HFFc6 (cell line): ENCODE data around the gene CORO7. TPM values are rescaled to one million over a fixed set of nuclear protein-coding genes. Genes with fewer than 3 reads are reported as not detected.

Source experiments
- DNase-seq: peaks from one replicate; pipeline ENCODE4 v3.0.0-alpha.2; 2018
- H3K27ac Mint-ChIP-seq: 2 replicates; pipeline ENCODE4 v1.8.0; 2020; ENCODE audit warnings: mild to moderate bottlenecking, mixed read lengths
- H3K27me3 Mint-ChIP-seq: 2 replicates; pipeline ENCODE4 v1.8.0; 2021; ENCODE audit warnings: mild to moderate bottlenecking, moderate library complexity, mixed read lengths; ENCODE audit not compliant: insufficient read depth
- H3K36me3 Mint-ChIP-seq: 2 replicates; pipeline ENCODE4 v1.8.0; 2021; ENCODE audit warnings: low read depth, mixed read lengths
- H3K4me1 Mint-ChIP-seq: 2 replicates; pipeline ENCODE4 v1.8.0; 2020; ENCODE audit warnings: low read depth, mixed read lengths
- H3K4me3 Mint-ChIP-seq: 2 replicates; pipeline ENCODE4 v1.8.0; 2020; ENCODE audit warnings: mild to moderate bottlenecking, moderate library complexity, mixed read lengths
- H3K9me3 Mint-ChIP-seq: 2 replicates; pipeline ENCODE4 v1.8.0; 2020; ENCODE audit warnings: mild to moderate bottlenecking, mixed read lengths
- CTCF ChIP-seq: fragments of 200-600 bp; sonication (generic); IDR thresholded peaks from 2 replicates; pipeline ENCODE4 v1.5.0; 2021; ENCODE audit warnings: antibody characterized with exemption, mild to moderate bottlenecking
- total RNA-seq, 6 experiments: library from RNA; stranded (reverse); fragmentation: NEBNext Ultra II Directional; extraction: Animal tissue kit (Norgen Biotek cat#: 25700); gene quantifications; 2 replicates in 1 of 6; 3 replicates in 5 of 6; pipeline ENCODE4 v1.2.3, GENCODE V29; 2021

CORO7 gene
- total RNA-seq, 6 experiments from 2014 or later = 12.1 to 20.9 (median 17.2) TPM

GRCh38 chr16:4373356-4373908 is 43.0 kb downstream of the CORO7 start:
- Mint-ChIP-seq H3K27me3 (peaks cover 5% of the 10 kb centered on the region; the same call in 1 of the 2 replicates), H3K9me3 (no peaks in the 10 kb centered on the region), H3K27ac (peak overlapping the region; percentile 98), H3K4me3 (peak overlapping the region; percentile 93), H3K4me1 (peaks cover 70% of the 10 kb centered on the region), H3K36me3 (no peaks in the 10 kb centered on the region; the same call in 1 of the 2 replicates)
- DNase-seq = no peak
- no peak for TF ChIP-seq CTCF

- Mint-ChIP-seq H3K4me1 (peaks cover 64% of the 10 kb centered on the region), H3K36me3 (no peaks in the 10 kb centered on the region), H3K9me3 (no peaks in the 10 kb centered on the region), H3K4me3 (peak overlapping the region; percentile 93), H3K27me3 (peaks cover 5% of the 10 kb centered on the region), H3K27ac (peak overlapping the region; percentile 98)
- no peak for TF ChIP-seq CTCF
- DNase-seq = peak; percentile 80
These were observed 43.6 kb downstream of the CORO7 start for GRCh38 chr16:4372578-4373355.

- peaks cover 5% of the 10 kb centered on the region for H3K27me3 Mint-ChIP-seq
- H3K4me1 Mint-ChIP-seq = peaks cover 63% of the 10 kb centered on the region
These were observed 44.3 kb downstream of the CORO7 start for GRCh38 chr16:4372001-4372577.

GRCh38 chr16:4371357-4372000 is 44.9 kb downstream of the CORO7 start, which contains the start of gene VASN:
VASN (plus strand) TSS chr16:4371848; CDS start chr16:4380878, 9,030 bp downstream.
- Mint-ChIP-seq H3K9me3 (no peaks in the 10 kb centered on the region), H3K4me3 (peak within 1 kb of the TSS; percentile 93), H3K4me1 (peaks cover 57% of the 10 kb centered on the region), H3K36me3 (no peaks in the 10 kb centered on the region), H3K27me3 (peaks cover 5% of the 10 kb centered on the region), H3K27ac (peak within 1 kb of the TSS; percentile 98)
- DNase-seq = peak; percentile 77
- TF ChIP-seq CTCF = no peak

More at GRCh38 chr16:4372001-4372577, 44.3 kb downstream of the CORO7 start:
- Mint-ChIP-seq H3K27ac (peak overlapping the region; percentile 98), H3K36me3 (no peaks in the 10 kb centered on the region), H3K4me3 (peak overlapping the region; percentile 93), H3K9me3 (no peaks in the 10 kb centered on the region)
- TF ChIP-seq CTCF = 0 out of 2 replicates have a peak, but pooled peaks have one; percentile 12
- DNase-seq = no peak

- peak overlapping the region; percentile 56 for H3K4me3 Mint-ChIP-seq
- peaks cover 50% of the 10 kb centered on the region for H3K4me1 Mint-ChIP-seq
- no peak for TF ChIP-seq CTCF
These were observed 45.6 kb downstream of the CORO7 start for GRCh38 chr16:4370570-4371356.

More at GRCh38 chr16:4370570-4371356, 45.6 kb downstream of the CORO7 start:
- peak overlapping the region; percentile 84 for H3K27ac Mint-ChIP-seq
- DNase-seq = peak; percentile 62
- peaks cover 5% of the 10 kb centered on the region for H3K27me3 Mint-ChIP-seq
- no peaks in the 10 kb centered on the region for H3K36me3 Mint-ChIP-seq
- no peaks in the 10 kb centered on the region for H3K9me3 Mint-ChIP-seq
